DND-41 (cell line): ENCODE results near the gene BBC3.

ENCODE experiments used
- EZH2 ChIP-seq: IDR thresholded peaks from 3 replicates; pipeline ENCODE4 v1.6.1; 2012; ENCODE audit warnings: borderline replicate concordance, low read depth, mild to moderate bottlenecking, moderate library complexity, low read length, inconsistent platforms; ENCODE audit not compliant: severe bottlenecking
- TF ChIP-seq, protein P1 (sequence below): IDR thresholded peaks from 2 replicates; pipeline ENCODE4 v1.5.1; 2012; ENCODE audit warnings: borderline replicate concordance, low read length, moderate library complexity, mild to moderate bottlenecking; ENCODE audit not compliant: poor library complexity, severe bottlenecking; ENCODE audit errors: extremely low read depth

- no peak for TF ChIP-seq EZH2
- TF ChIP-seq, protein P1, sequence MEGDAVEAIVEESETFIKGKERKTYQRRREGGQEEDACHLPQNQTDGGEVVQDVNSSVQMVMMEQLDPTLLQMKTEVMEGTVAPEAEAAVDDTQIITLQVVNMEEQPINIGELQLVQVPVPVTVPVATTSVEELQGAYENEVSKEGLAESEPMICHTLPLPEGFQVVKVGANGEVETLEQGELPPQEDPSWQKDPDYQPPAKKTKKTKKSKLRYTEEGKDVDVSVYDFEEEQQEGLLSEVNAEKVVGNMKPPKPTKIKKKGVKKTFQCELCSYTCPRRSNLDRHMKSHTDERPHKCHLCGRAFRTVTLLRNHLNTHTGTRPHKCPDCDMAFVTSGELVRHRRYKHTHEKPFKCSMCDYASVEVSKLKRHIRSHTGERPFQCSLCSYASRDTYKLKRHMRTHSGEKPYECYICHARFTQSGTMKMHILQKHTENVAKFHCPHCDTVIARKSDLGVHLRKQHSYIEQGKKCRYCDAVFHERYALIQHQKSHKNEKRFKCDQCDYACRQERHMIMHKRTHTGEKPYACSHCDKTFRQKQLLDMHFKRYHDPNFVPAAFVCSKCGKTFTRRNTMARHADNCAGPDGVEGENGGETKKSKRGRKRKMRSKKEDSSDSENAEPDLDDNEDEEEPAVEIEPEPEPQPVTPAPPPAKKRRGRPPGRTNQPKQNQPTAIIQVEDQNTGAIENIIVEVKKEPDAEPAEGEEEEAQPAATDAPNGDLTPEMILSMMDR: no peak
These were observed 44.3 kb downstream of the BBC3 start for GRCh38 chr19:47186446-47187334.
